GM18868 (cell line): Measurements from ENCODE around the gene SKOR1.

Source experiments
- ATAC-seq: cut with Tn5 transposase; IDR thresholded peaks from one replicate; pipeline ENCODE4 v1.9.1; 2021; ENCODE audit warnings: mild to moderate bottlenecking, moderate library complexity; ENCODE audit not compliant: unreplicated experiment

SKOR1 gene

DNA sequence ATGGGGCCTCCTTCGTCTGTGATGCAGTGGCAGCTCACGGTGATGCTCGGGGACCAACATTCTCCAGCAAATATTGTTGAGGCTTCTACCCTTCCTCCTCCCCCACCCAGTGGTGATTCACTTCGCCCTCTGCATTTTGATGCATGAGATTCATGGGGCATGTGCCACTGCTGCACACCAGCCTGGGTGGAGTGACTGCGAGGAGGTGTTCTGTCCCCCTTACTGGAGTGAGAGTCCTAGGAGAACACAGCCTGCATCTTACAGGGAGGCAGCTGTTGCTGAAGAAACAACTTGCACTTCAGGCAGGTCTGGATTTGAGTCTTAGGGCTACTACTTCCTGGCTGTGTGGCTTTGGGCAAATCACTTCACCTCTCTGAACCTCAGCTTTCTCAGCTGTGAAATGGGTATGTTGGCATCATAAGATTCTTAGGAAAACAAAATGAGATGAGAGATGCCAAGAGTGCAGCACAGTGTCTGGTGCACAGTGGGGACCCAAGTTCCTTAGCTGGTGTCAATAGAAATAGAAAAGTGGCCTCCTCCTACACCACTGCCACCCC is 10.2 kb upstream of the SKOR1 start:
- ATAC-seq, result no peak

DNA sequence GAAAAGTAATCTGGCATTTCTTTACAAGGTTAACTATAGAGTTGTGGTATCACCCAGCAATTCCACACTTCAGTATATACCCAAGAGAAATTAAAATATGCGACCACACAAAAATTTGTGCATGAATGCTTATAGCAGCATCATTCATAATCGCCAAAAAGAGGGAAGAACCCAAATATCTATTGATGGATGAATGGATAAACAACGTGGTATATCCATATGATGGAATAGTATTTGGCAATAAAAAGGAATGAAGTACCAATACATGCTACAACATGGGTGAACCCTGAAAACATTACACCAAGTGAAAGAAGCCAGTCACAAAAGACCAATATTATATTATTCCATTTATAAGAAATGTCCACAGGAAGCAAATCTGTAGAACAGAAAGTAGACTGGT is 8.6 kb upstream of the SKOR1 start:
- ATAC-seq, result no peak

DNA sequence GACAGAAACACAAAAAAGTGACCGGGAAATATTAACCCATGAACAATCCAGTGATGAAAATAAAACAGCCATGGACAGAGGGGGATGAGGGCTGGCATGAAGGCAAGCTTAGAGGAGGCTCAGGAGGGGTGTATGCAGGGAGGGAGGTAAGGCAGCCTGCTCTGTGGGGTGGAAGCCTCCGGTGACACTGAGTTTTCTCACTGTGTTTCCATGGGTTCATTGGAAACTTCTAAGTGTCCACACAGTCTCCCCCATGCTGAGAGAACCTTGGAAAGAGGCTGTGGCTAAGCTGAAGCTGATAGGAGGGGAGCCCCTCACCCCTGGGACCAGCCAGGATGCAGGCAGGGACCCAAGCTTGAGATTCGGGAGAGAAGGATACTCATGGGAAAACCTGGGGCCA is 6.8 kb upstream of the SKOR1 start:
- no peak for ATAC-seq

DNA sequence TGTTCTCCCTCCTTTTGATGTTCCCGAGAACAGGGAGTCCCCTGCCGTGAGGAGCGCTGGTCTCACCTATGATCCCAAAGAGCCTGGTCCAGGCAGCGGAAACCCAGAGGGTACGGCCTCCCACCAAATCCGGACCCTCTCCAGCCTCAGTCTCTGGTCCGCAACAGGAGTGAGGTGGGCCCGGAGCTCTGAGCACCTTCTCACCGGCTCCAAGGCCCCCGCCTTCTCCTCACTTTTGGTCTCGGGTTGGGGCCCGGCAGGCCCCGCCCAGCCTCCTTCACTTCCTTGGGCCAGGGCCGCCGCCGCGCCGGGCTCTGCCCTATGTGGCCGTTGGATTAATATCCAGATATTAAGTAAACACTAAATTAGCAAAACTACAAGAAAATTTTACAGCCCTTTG is 5.7 kb upstream of the SKOR1 start:
- ATAC-seq, result no peak

GRCh38 chr15:67820122-67820991 is 5.0 kb upstream of the SKOR1 start:
- no peak for ATAC-seq

- ATAC-seq, result no peak
Observed at GRCh38 chr15:67820992-67821783, 4.1 kb upstream of the SKOR1 start.

DNA sequence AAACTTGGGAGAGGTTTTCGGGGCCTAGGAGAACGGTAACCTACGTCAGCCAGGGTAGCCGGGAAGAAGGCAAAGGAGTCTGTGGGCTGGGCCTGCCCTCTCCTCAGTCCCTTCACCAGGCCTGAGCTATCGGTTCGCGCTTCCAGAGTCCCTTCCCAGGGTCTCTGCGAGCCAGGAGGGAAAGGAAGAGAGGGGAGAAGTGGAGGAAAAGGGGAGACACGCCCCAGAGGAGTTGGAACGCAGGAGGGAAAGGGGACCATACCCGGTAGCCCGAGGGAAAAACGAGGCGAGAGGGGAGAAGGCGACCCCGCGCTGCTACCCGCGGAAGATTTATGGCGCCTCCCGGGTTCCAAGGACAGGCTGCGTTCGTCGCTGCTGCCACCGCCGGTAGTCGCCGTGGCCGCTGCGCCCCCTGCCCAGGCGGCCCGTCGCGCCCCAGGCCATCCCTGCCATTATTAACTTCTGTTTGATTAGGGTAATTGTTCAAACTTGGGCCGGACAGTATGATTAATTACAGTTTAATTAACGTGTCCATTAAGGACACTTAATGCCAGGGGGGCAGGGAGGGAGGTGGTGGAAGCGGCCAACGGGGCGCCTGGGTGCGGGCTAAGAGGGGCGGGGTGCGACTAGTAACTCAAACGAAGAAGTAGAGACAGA is 3.4 kb upstream of the SKOR1 start:
- no peak for ATAC-seq

DNA sequence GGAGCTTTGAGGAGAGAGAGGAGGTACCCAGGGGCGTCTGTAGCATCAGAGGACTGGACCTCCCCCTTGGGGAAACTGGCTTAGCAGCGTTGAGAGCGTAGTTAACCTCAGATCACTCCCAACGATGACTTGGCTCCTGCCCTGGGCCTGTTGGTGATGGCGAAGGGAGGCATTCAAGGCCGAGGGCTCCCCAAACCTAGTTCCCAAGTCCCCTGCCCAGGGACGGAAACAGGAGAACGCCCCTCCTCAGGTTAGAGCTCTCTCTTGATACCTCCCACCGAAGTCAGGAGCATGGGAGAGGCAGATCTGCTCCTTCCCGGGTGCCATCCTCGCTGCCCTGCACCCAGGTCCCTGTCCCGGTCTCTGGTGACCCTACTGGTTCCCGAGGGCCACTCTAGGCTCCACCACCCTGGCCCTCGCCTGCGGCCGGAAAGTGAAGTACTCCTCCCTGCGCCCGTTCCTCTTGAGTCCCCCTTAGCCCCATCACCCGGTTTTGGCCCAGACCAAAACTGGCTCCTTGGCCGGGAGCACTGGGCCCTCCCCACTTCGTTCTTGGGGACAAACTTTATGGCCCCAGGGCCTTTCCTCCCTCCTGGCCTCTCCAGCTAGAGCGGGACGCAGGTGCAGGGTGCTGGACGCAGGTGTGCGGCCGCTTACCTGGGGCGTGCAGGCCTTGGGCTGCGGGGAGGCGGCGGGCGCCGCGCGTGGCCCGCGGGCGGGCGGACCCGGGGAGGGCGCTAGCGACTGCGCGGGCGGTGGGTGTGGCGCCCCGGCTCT is 2.6 kb upstream of the SKOR1 start:
- ATAC-seq, result no peak

GRCh38 chr15:67823314-67824196 is 1.8 kb upstream of the SKOR1 start:
- ATAC-seq, result no peak

GRCh38 chr15:67824197-67824968 is 926 bp upstream of the SKOR1 start:
- no peak for ATAC-seq

GRCh38 chr15:67825881-67826716 is 790 bp downstream of the SKOR1 start:
- ATAC-seq, result no peak

GRCh38 chr15:67826717-67827561 is 1.6 kb downstream of the SKOR1 start:
- no peak for ATAC-seq

- ATAC-seq, result no peak
Observed at GRCh38 chr15:67827562-67828277, 2.4 kb downstream of the SKOR1 start.

DNA sequence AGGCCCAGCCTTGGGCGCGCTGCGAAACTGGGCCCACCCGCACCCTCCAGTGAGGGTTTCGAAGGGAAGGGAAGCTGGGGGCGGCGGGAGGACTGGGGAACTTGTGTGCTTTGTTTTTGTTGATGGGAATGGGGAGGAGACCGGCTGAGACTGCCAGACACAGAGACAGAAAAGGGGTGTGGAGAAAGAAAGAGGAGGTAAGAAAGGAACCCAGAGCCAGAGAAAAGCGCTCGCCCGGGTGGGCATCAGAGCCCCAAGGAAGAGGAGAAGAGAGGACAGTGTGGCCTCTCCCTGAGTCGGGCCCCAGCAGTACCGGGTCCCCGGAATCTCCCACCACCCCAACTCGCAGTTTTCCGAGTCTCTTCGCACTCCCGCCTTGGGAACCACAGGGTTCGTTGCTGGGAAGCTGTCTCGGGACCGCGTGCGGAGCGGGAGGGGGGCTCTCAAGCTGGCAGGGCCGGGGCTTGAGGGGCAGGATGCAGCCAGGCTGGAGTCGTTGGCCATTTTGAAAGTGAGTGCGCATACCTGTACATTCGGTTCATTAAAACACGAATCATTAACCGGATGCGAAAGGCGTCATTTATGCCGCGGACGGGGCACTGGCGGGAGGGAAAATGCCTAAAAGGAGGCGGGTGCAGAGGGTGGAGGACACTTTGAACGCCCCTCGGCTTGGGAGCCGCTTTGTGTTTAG is 3.1 kb downstream of the SKOR1 start:
- no peak for ATAC-seq

GRCh38 chr15:67828969-67829646 is 3.8 kb downstream of the SKOR1 start:
- ATAC-seq, result no peak
